Stimulated activated memory B cell treated with anti-CD40 and anti-IgM and Interleukin-4, amounts not matched to agents 10 μg/mL and 1 μg/mL and 100 μg/mL, for 72 hours (primary cell): Measurements from ENCODE around the gene ZGLP1.
A peak's percentile ranks its signal among the peaks of the same experiment; 100 is the strongest.
"Not testable (repeated sequence)": the region's sequence is repeated elsewhere in the genome, so short reads cannot be mapped to it uniquely, and the experiment has no call there.

Experiments
- ATAC-seq: fragments of 150-1000 bp; cut with Tn5 transposase; 2 replicates; pipeline ENCODE4 v1.10.0; 2021
- H3K27ac Mint-ChIP-seq: one replicate; pipeline ENCODE4 v1.8.0; 2022; ENCODE audit warnings: mild to moderate bottlenecking, mixed read lengths
- H3K27me3 Mint-ChIP-seq: one replicate; pipeline ENCODE4 v1.8.0; 2022; ENCODE audit warnings: mixed read lengths
- H3K36me3 Mint-ChIP-seq: one replicate; pipeline ENCODE4 v1.8.0; 2022; ENCODE audit warnings: mixed read lengths
- H3K4me1 Mint-ChIP-seq: one replicate; pipeline ENCODE4 v1.8.0; 2022; ENCODE audit warnings: mixed read lengths
- H3K4me3 Mint-ChIP-seq: one replicate; pipeline ENCODE4 v1.8.0; 2022; ENCODE audit warnings: mild to moderate bottlenecking, moderate library complexity, mixed read lengths
- H3K9me3 Mint-ChIP-seq: one replicate; pipeline ENCODE4 v1.8.0; 2022; ENCODE audit warnings: mixed read lengths

The ZGLP1 gene

GRCh38 chr19:10290876-10291553 is 18.6 kb downstream of the ZGLP1 start:
- H3K9me3 Mint-ChIP-seq: peaks cover 5% of the 10 kb centered on the region
- H3K36me3 Mint-ChIP-seq: peaks cover 12% of the 10 kb centered on the region
- H3K27me3 Mint-ChIP-seq: peaks cover 79% of the 10 kb centered on the region
- peak overlapping the region; percentile 67 for H3K27ac Mint-ChIP-seq
- peak overlapping the region; percentile 72 for H3K4me3 Mint-ChIP-seq
- peak; percentile 29 for ATAC-seq
- H3K4me1 Mint-ChIP-seq: peaks cover 80% of the 10 kb centered on the region

- H3K27ac Mint-ChIP-seq: peak overlapping the region; percentile 67
- peaks cover 5% of the 10 kb centered on the region for H3K9me3 Mint-ChIP-seq
- H3K27me3 Mint-ChIP-seq: peaks cover 73% of the 10 kb centered on the region
- no peak for ATAC-seq
- peak overlapping the region; percentile 72 for H3K4me3 Mint-ChIP-seq
- peaks cover 18% of the 10 kb centered on the region for H3K36me3 Mint-ChIP-seq
- H3K4me1 Mint-ChIP-seq: peaks cover 81% of the 10 kb centered on the region
Measured at GRCh38 chr19:10290357-10290875, 19.2 kb downstream of the ZGLP1 start.

- Mint-ChIP-seq H3K27ac (peak within 1 kb of the TSS; percentile 67), H3K9me3 (peaks cover 5% of the 10 kb centered on the region), H3K4me3 (peak within 1 kb of the TSS; percentile 72), H3K27me3 (peaks cover 68% of the 10 kb centered on the region), H3K36me3 (peaks cover 23% of the 10 kb centered on the region), H3K4me1 (peaks cover 83% of the 10 kb centered on the region)
- ATAC-seq: no peak
Measured at GRCh38 chr19:10289836-10290356, 19.7 kb downstream of the ZGLP1 start, which contains the start of gene ICAM5. TSS of gene ICAM5 (plus strand) at chr19:10289952. CDS start at chr19:10290044, 92 bp downstream.

GRCh38 chr19:10289167-10289835 is 20.3 kb downstream of the ZGLP1 start:
- H3K27ac Mint-ChIP-seq: peak overlapping the region; percentile 67
- peaks cover 5% of the 10 kb centered on the region for H3K9me3 Mint-ChIP-seq
- ATAC-seq: peak; percentile 48
- peaks cover 62% of the 10 kb centered on the region for H3K27me3 Mint-ChIP-seq
- H3K36me3 Mint-ChIP-seq: peaks cover 29% of the 10 kb centered on the region
- peaks cover 84% of the 10 kb centered on the region for H3K4me1 Mint-ChIP-seq
- H3K4me3 Mint-ChIP-seq: peak overlapping the region; percentile 70

- peak overlapping the region; percentile 70 for H3K4me3 Mint-ChIP-seq
- H3K9me3 Mint-ChIP-seq: peaks cover 5% of the 10 kb centered on the region
- peaks cover 35% of the 10 kb centered on the region for H3K36me3 Mint-ChIP-seq
Measured at GRCh38 chr19:10288662-10289166, 20.9 kb downstream of the ZGLP1 start.

GRCh38 chr19:10286803-10287737 is 22.5 kb downstream of the ZGLP1 start, which contains the start of gene ICAM4:
TSS of gene ICAM4 (plus strand) at chr19:10286955. CDS start at chr19:10287013, 58 bp downstream.
- Mint-ChIP-seq H3K4me1 (peaks cover 68% of the 10 kb centered on the region), H3K27me3 (peaks cover 42% of the 10 kb centered on the region), H3K4me3 (peak within 1 kb of the TSS; percentile 50), H3K27ac (peak within 1 kb of the TSS; percentile 55), H3K36me3 (peaks cover 39% of the 10 kb centered on the region), H3K9me3 (peaks cover 4% of the 10 kb centered on the region)
- peak; percentile 69 for ATAC-seq

More at GRCh38 chr19:10288662-10289166, 20.9 kb downstream of the ZGLP1 start:
- ATAC-seq: no peak
- H3K4me1 Mint-ChIP-seq: peaks cover 84% of the 10 kb centered on the region
- H3K27me3 Mint-ChIP-seq: peaks cover 58% of the 10 kb centered on the region
- H3K27ac Mint-ChIP-seq: peak overlapping the region; percentile 67

GRCh38 chr19:10285393-10285792 is 24.2 kb downstream of the ZGLP1 start:
- Mint-ChIP-seq H3K4me3 (no peak overlapping the region), H3K27me3 (peaks cover 25% of the 10 kb centered on the region), H3K9me3 (peaks cover 2% of the 10 kb centered on the region), H3K36me3 (peaks cover 37% of the 10 kb centered on the region), H3K27ac (no peak overlapping the region), H3K4me1 (peaks cover 51% of the 10 kb centered on the region)
- no peak for ATAC-seq

GRCh38 chr19:10284960-10285278 is 24.7 kb downstream of the ZGLP1 start:
- ATAC-seq: no peak
- Mint-ChIP-seq H3K27ac (no peak overlapping the region), H3K27me3 (peaks cover 20% of the 10 kb centered on the region), H3K4me3 (no peak overlapping the region), H3K4me1 (peaks cover 50% of the 10 kb centered on the region), H3K9me3 (peaks cover 2% of the 10 kb centered on the region), H3K36me3 (peaks cover 40% of the 10 kb centered on the region)

- ATAC-seq: no peak
- Mint-ChIP-seq H3K4me1 (peaks cover 54% of the 10 kb centered on the region), H3K27me3 (peaks cover 18% of the 10 kb centered on the region), H3K36me3 (peaks cover 46% of the 10 kb centered on the region), H3K27ac (no peak overlapping the region), H3K9me3 (peaks cover 2% of the 10 kb centered on the region), H3K4me3 (no peak overlapping the region)
Measured at GRCh38 chr19:10284065-10284959, 25.3 kb downstream of the ZGLP1 start.

- peaks cover 10% of the 10 kb centered on the region for H3K27me3 Mint-ChIP-seq
- peaks cover 2% of the 10 kb centered on the region for H3K9me3 Mint-ChIP-seq
- H3K27ac Mint-ChIP-seq: no peak overlapping the region
- peaks cover 54% of the 10 kb centered on the region for H3K4me1 Mint-ChIP-seq
- no peak for ATAC-seq
- H3K36me3 Mint-ChIP-seq: peaks cover 55% of the 10 kb centered on the region
- no peak overlapping the region for H3K4me3 Mint-ChIP-seq
Measured at GRCh38 chr19:10283301-10284064, 26.1 kb downstream of the ZGLP1 start.

- H3K27ac Mint-ChIP-seq, H3K27me3 Mint-ChIP-seq, H3K4me3 Mint-ChIP-seq, ATAC-seq, H3K9me3 Mint-ChIP-seq: not testable (repeated sequence)
- Mint-ChIP-seq H3K36me3 (peaks cover 66% of the 10 kb centered on the region), H3K4me1 (peaks cover 54% of the 10 kb centered on the region)
Measured at GRCh38 chr19:10282043-10282442, 27.6 kb downstream of the ZGLP1 start.

GRCh38 chr19:10279737-10280442 is 29.7 kb downstream of the ZGLP1 start:
- Mint-ChIP-seq H3K36me3 (peaks cover 52% of the 10 kb centered on the region), H3K4me1 (peaks cover 43% of the 10 kb centered on the region), H3K9me3 (no peaks in the 10 kb centered on the region), H3K4me3 (no peak overlapping the region), H3K27me3 (no peaks in the 10 kb centered on the region), H3K27ac (peak overlapping the region; percentile 15)
- no peak for ATAC-seq

GRCh38 chr19:10278935-10279334 is 30.7 kb downstream of the ZGLP1 start:
- Mint-ChIP-seq H3K27me3 (no peaks in the 10 kb centered on the region), H3K4me1 (peaks cover 52% of the 10 kb centered on the region), H3K4me3 (peak overlapping the region; percentile 56), H3K27ac (peak overlapping the region; percentile 48), H3K36me3 (peaks cover 52% of the 10 kb centered on the region), H3K9me3 (no peaks in the 10 kb centered on the region)
- ATAC-seq: no peak
